Transverse colon (tissue), 4 donors: ENCODE measurements around the gene STEAP3. TPM values are rescaled to one million over a fixed set of nuclear protein-coding genes. Genes with fewer than 3 reads are reported as not detected.

Source experiments
- DNase-seq: peaks from one replicate; pipeline ENCODE4 v3.0.0-alpha.2; 2019
- H3K27ac ChIP-seq, 4 donors: fragments of 200-600 bp; sonication (generic); 2 replicates each; pipeline ENCODE4 v1.5.1; 2016 to 2018; ENCODE audit warnings: inconsistent platforms in 4 of 4
- H3K27me3 ChIP-seq: fragments of 200-600 bp; sonication (generic); 2 replicates; pipeline ENCODE4 v1.5.1; 2017; ENCODE audit warnings: inconsistent platforms
- H3K36me3 ChIP-seq, 4 donors: fragments of 200-600 bp; sonication (generic); 2 replicates each; pipeline ENCODE4 v1.5.1; 2017 to 2019; ENCODE audit warnings: inconsistent platforms in 4 of 4
- H3K4me1 ChIP-seq, 4 donors: fragments of 200-600 bp; sonication (generic); 2 replicates each; pipeline ENCODE4 v1.5.1; 2017 to 2020; ENCODE audit warnings: inconsistent platforms in 4 of 4
- H3K4me3 ChIP-seq, 4 donors: fragments of 200-600 bp; sonication (generic); 1 replicate in 1 of 4; 2 replicates in 3 of 4; pipeline versions ENCODE4 v1.5.1 to v1.6.1; 2017 to 2019; ENCODE audit warnings: inconsistent platforms in 4 of 4
- H3K9me3 ChIP-seq, 2 donors: fragments of 200-600 bp; sonication (generic); 2 replicates each; pipeline ENCODE4 v1.5.1; 2017 to 2019; ENCODE audit warnings: inconsistent platforms in 2 of 2
- EP300 ChIP-seq: sonication (generic); formaldehyde crosslinking; IDR thresholded peaks from one replicate; pipeline ENCODE4 v1.6.1; 2017; ENCODE audit warnings: antibody characterized with exemption, low read depth
- POLR2A ChIP-seq: fragments of 450-650 bp; IDR thresholded peaks from one replicate; pipeline ENCODE4 v1.6.1; 2016; ENCODE audit warnings: antibody characterized with exemption, mild to moderate bottlenecking, moderate library complexity
- POLR2AphosphoS5 ChIP-seq, 3 donors: sonication (generic); formaldehyde crosslinking; IDR thresholded peaks; one replicate each; pipeline ENCODE4 v1.6.1; 2016; ENCODE audit warnings: antibody characterized with exemption in 3 of 3
- WGBS, 2 donors: methylation state at CpG; one replicate each; pipeline ENCODE4 v1.1.5; 2018; ENCODE audit warnings: low coverage in 1 of 2; 5-methylcytosine and 5-hydroxymethylcytosine counted together
- in situ Hi-C, 4 donors: fragments of 200-750 bp; cut with MboI; loops; one replicate each; pipeline versions ENCODE4 v1.15.0 to v1.15.1; 2017; ENCODE audit warnings: low sequenced_read_pairs in 3 of 4, low pct_ligation_motif_present in 1 of 4, low pct_unique_long_range_greater_than_20kb in 1 of 4
- intact Hi-C: fragments of 100-400 bp; cut with DNase I; formaldehyde crosslinking; loops from one replicate; pipeline ENCODE4 v1.15.1; 2023; ENCODE audit warnings: low total_unique reads
- total RNA-seq, 4 donors: library from RNA; depleted of rRNA; stranded (reverse); fragments of >200 nt; gene quantifications; one replicate each; pipeline ENCODE4 v1.1.0, GENCODE V29; 2016
- TF ChIP-seq, protein P1 (sequence below), 5 experiments: fragments of 200-600 bp in 3 of 5; fragments of 450-650 bp in 2 of 5; sonication (generic) in 3 of 5; IDR thresholded peaks; 1 replicate in 2 of 5; 2 replicates in 3 of 5; pipeline ENCODE4 v1.5.1; 2016 to 2017; ENCODE audit warnings: antibody characterized with exemption in 5 of 5, inconsistent platforms in 3 of 5, mild to moderate bottlenecking in 2 of 5, moderate library complexity in 1 of 5

The STEAP3 gene
- total RNA-seq, 4 donors from 2014 or later, result 23.3 to 54.3 (median 37.6) TPM

DNA sequence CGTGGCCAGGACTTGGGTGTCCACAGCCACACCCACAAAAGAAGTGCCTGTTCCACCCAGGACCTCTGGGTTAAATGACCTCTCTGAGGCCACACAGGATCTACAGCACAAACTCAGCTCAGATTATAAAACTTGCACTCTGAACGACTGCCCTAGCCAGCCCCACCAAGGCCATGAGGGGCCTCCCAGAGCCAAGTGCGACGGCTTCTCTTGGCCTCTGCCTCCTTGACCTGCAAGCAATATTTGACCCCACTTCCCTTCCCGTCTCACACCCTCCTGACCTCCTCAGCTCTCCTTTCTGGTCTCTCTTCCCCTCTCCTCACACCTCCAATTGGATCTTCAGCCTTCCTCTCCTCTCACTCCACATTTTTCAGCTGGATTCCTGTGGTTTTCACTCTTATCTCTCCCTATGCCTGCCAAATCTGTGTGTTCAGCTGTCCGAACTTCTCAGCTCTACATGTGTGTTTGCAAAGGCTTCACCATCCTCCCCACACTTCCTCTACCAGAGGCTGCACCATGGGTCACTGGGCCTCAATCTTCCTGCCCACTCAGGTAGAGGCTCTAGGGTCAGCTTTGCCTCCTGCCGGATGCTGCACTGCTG is 25.3 kb upstream of the STEAP3 start:
- Histone ChIP-seq H3K4me1 (no peaks in the 10 kb centered on the region), H3K36me3 (no peaks in the 10 kb centered on the region), H3K4me3 (no peak overlapping the region), H3K27me3 (peaks cover 20% of the 10 kb centered on the region), H3K9me3 (no peaks in the 10 kb centered on the region), H3K27ac (no peak overlapping the region)
- WGBS, 2 donors, result 67 to 68% methylated on average over 3 to 7 of the region's 7 CpGs
- DNase-seq, result no peak
- intact Hi-C loops, result no loop called here
- TF ChIP-seq, protein P1, sequence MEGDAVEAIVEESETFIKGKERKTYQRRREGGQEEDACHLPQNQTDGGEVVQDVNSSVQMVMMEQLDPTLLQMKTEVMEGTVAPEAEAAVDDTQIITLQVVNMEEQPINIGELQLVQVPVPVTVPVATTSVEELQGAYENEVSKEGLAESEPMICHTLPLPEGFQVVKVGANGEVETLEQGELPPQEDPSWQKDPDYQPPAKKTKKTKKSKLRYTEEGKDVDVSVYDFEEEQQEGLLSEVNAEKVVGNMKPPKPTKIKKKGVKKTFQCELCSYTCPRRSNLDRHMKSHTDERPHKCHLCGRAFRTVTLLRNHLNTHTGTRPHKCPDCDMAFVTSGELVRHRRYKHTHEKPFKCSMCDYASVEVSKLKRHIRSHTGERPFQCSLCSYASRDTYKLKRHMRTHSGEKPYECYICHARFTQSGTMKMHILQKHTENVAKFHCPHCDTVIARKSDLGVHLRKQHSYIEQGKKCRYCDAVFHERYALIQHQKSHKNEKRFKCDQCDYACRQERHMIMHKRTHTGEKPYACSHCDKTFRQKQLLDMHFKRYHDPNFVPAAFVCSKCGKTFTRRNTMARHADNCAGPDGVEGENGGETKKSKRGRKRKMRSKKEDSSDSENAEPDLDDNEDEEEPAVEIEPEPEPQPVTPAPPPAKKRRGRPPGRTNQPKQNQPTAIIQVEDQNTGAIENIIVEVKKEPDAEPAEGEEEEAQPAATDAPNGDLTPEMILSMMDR (IDR thresholded peaks at IDR 0.05), result no peak
- TF ChIP-seq POLR2A (no peak), POLR2AphosphoS5 (IDR thresholded peaks at IDR 0.05) (no peak), EP300 (no peak)
- in situ Hi-C loops, result loop anchor here in 2 of 4 donors (25.0 kb wide), 1 partner anchor 311 kb away; no protein-coding TSS in a partner anchor

DNA sequence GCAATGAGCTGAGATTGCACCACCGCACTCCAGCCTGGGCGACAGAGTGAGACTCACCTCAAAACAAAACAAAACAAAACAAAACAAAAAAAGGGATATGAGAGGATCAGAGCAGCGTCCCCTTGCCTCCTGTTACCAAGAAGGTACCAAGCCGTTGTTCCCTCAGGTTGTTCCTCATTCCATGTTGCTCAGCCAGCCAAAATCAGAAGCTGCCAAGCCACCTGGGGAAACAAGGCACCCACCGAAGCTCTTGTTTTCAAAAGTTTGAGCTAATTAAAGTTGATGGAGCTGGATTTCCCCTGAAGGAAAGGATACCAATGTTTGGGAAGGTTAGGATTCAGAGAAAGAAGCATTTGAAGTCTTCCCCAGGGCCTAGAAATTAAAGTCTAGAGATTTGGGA is 21.8 kb upstream of the STEAP3 start:
- H3K27me3 ChIP-seq, result peaks cover 10% of the 10 kb centered on the region
- in situ Hi-C loops (no loop called here), intact Hi-C loops (no loop called here)
- no peaks in the 10 kb centered on the region for H3K4me1 ChIP-seq
- no peak for DNase-seq
- TF ChIP-seq POLR2AphosphoS5 (IDR thresholded peaks at IDR 0.05) (no peak), EP300 (no peak), POLR2A (no peak)
- TF ChIP-seq, protein P1 (IDR thresholded peaks at IDR 0.05), result no peak
- H3K27ac ChIP-seq, result no peak overlapping the region
- H3K36me3 ChIP-seq, result no peaks in the 10 kb centered on the region
- no peak overlapping the region for H3K4me3 ChIP-seq
- no peaks in the 10 kb centered on the region for H3K9me3 ChIP-seq
- 80% methylated on average over 5 of the region's 5 CpGs; no CpG with 5 or more reads in 1 of the 2 donors for WGBS, 2 donors

DNA sequence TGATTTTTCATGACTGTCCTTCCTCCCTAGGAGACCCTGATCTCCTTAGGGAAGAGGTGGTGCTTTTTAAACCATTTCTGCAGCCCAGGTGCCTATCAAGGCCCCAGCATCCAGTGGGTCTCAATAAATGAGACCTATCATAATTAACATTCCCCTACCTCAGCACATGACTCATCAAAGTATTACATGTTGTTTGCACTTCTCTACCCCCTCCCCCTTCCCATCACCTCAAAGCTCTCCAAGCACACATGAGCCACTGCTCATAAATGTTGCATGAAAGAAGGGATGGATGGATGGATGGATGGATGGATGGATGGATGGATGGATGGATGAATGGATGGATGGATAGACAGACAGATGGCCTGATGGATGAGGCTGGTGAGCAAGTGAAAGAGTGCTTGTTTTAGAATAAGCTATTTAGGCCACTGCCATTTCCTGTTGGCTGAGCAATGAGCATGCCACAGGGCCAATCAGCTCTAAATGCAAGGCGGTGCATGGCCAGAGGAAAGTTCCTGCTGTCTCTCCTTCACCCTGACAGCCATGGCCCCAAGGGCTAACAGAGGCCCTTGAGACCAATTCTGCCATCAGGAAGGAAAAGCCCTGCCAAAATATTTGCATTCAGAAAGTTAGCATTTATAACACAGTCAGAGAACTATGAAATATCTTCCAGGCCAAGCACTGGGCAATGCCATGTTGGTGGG is 20.9 kb upstream of the STEAP3 start:
- no peak overlapping the region for H3K4me3 ChIP-seq
- H3K9me3 ChIP-seq, result no peaks in the 10 kb centered on the region
- H3K36me3 ChIP-seq, result no peaks in the 10 kb centered on the region
- H3K27ac ChIP-seq, result no peak overlapping the region
- no peaks in the 10 kb centered on the region for H3K4me1 ChIP-seq
- no peak for TF ChIP-seq EP300
- no peak for TF ChIP-seq POLR2A
- TF ChIP-seq, protein P1 (IDR thresholded peaks at IDR 0.05), result no peak
- no peak for TF ChIP-seq POLR2AphosphoS5 (IDR thresholded peaks at IDR 0.05)
- in situ Hi-C loops (no loop called here), intact Hi-C loops (no loop called here)
- WGBS, 2 donors, result 57% methylated on average over 1 of the region's 1 CpG; no CpG with 5 or more reads in 1 of the 2 donors
- DNase-seq, result no peak
- peaks cover 3% of the 10 kb centered on the region for H3K27me3 ChIP-seq

DNA sequence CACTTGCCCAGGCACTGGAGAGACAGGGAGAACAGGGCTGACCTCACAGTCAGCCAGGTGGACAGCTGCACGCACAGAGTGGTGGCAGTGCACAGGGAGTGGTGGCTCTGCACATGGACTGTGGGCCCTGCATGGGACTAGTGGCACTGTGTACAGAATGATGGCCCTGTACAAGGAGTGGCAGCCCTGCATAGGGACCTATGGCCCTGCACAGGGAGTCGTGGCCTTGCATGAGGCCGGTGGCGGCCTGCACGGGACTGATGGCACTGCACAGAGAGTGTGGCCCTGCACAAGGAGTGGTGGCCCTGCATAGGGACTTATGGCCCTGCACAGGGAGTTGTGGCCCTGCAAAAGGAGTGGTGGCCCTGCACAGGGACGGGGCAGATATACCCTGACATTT is 19.1 kb upstream of the STEAP3 start:
- in situ Hi-C loops (no loop called here), intact Hi-C loops (no loop called here)
- WGBS, 2 donors, result 70% methylated on average over 6 of the region's 6 CpGs; no CpG with 5 or more reads in 1 of the 2 donors
- DNase-seq, result no peak
- no peaks in the 10 kb centered on the region for H3K36me3 ChIP-seq
- peaks cover 4% of the 10 kb centered on the region for H3K27me3 ChIP-seq
- H3K9me3 ChIP-seq, result no peaks in the 10 kb centered on the region
- no peak overlapping the region for H3K4me3 ChIP-seq
- H3K27ac ChIP-seq, result no peak overlapping the region
- H3K4me1 ChIP-seq, result no peaks in the 10 kb centered on the region
- TF ChIP-seq, protein P1 (IDR thresholded peaks at IDR 0.05), result no peak
- no peak for TF ChIP-seq POLR2AphosphoS5 (IDR thresholded peaks at IDR 0.05)
- no peak for TF ChIP-seq EP300
- TF ChIP-seq POLR2A, result no peak
